SK-N-SH (cell line): Measurements from ENCODE around the gene PADI4. TPM values are rescaled to one million over a fixed set of nuclear protein-coding genes. Genes with fewer than 3 reads are reported as not detected.

Experiments used
- CTCF ChIA-PET: fragments of 300-600, 350-600 bp; formaldehyde crosslinking; extraction: SDS; loops from one replicate; lab custom pipeline; 2021; lab: Yijun Ruan, JAX
- POLR2A ChIA-PET: fragments of 350-600 bp; sonication (Branson Sonifier 250); formaldehyde crosslinking; extraction: SDS; loops from one replicate; lab custom pipeline; 2020; ENCODE audit warnings: antibody characterized with exemption, inconsistent platforms; lab: Yijun Ruan, JAX
- DNase-seq: peaks from one replicate; pipeline ENCODE4 v3.0.0; 2012
- H2AFZ ChIP-seq: fragments of 200-600 bp; sonication (generic); 2 replicates; pipeline ENCODE4 v1.8.1; 2016; ENCODE audit warnings: antibody characterized with exemption, mild to moderate bottlenecking, low read depth
- H3F3A ChIP-seq: fragments of 200-600 bp; sonication (generic); replicated peaks from 2 replicates; pipeline ENCODE3; 2016; ENCODE audit warnings: antibody characterized with exemption, mild to moderate bottlenecking; ENCODE audit not compliant: insufficient read depth
- H3K27ac ChIP-seq, 2 experiments: fragments of 200-500 bp in 1 of 2; fragments of 200-600 bp in 1 of 2; sonication (Bioruptor generic) in 1 of 2; sonication (generic), shearing (Covaris generic) in 1 of 2; 2 replicates each; pipeline versions ENCODE4 v1.5.1 to v1.6.1; 2014 to 2016; ENCODE audit warnings: low read depth in 2 of 2, inconsistent platforms in 1 of 2, low read length in 1 of 2, mild to moderate bottlenecking in 1 of 2, mixed read lengths in 1 of 2
- H3K27me3 ChIP-seq: fragments of 200-600 bp; sonication (generic), shearing (Covaris generic); 2 replicates; pipeline ENCODE4 v1.6.1; 2016; ENCODE audit warnings: mixed run types; ENCODE audit not compliant: insufficient read depth
- H3K36me3 ChIP-seq, 2 experiments: fragments of 200-500 bp in 1 of 2; fragments of 200-600 bp in 1 of 2; sonication (Bioruptor generic) in 1 of 2; sonication (generic) in 1 of 2; replicated peaks in 1 of 2; 2 replicates each; pipeline versions ENCODE3 to v1.5.1; 2014 to 2016; ENCODE audit warnings: low read length in 1 of 2, mild to moderate bottlenecking in 1 of 2; ENCODE audit not compliant: insufficient read depth in 2 of 2, control insufficient read depth in 1 of 2
- H3K4me1 ChIP-seq, 2 experiments: fragments of 200-500 bp in 1 of 2; fragments of 200-600 bp in 1 of 2; sonication (Bioruptor generic) in 1 of 2; sonication (generic), shearing (Covaris generic) in 1 of 2; 2 replicates each; pipeline versions ENCODE4 v1.5.1 to v1.6.1; 2014 to 2016; ENCODE audit warnings: low read depth in 1 of 2, low read length in 1 of 2, mixed run types in 1 of 2; ENCODE audit not compliant: insufficient read depth in 2 of 2, control insufficient read depth in 1 of 2
- H3K4me2 ChIP-seq: fragments of 200-600 bp; sonication (generic), shearing (Covaris generic); 2 replicates; pipeline ENCODE4 v1.6.1; 2017; ENCODE audit warnings: mixed run types
- H3K4me3 ChIP-seq, 2 experiments: fragments of 200-500 bp in 1 of 2; fragments of 200-600 bp in 1 of 2; sonication (Bioruptor generic) in 1 of 2; sonication (generic), shearing (Covaris generic) in 1 of 2; 2 replicates each; pipeline versions ENCODE4 v1.5.1 to v1.8.1; 2014 to 2016; ENCODE audit warnings: low read depth in 2 of 2, inconsistent platforms in 1 of 2, low read length in 1 of 2, mild to moderate bottlenecking in 1 of 2, mixed read lengths in 1 of 2, moderate library complexity in 1 of 2
- H3K79me2 ChIP-seq: fragments of 200-600 bp; sonication (generic); 2 replicates; pipeline ENCODE4 v1.8.1; 2017; ENCODE audit warnings: mild to moderate bottlenecking; ENCODE audit not compliant: insufficient read depth
- H3K9ac ChIP-seq: fragments of 200-600 bp; sonication (generic); 2 replicates; pipeline ENCODE4 v1.6.1; 2017; ENCODE audit warnings: mixed run types
- H3K9me2 ChIP-seq: fragments of 200-600 bp; sonication (generic); 2 replicates; pipeline ENCODE4 v1.6.1; 2017; ENCODE audit warnings: mixed run types
- H3K9me3 ChIP-seq: fragments of 200-600 bp; sonication (generic); 2 replicates; pipeline ENCODE4 v1.6.1; 2017; ENCODE audit warnings: mixed run types, mild to moderate bottlenecking, moderate library complexity
- H4K20me1 ChIP-seq: fragments of 200-600 bp; sonication (generic); 2 replicates; pipeline ENCODE4 v1.6.1; 2017; ENCODE audit warnings: mild to moderate bottlenecking, mixed run types; ENCODE audit not compliant: insufficient read depth
- CHD2 ChIP-seq: fragments of 150-350 bp; IDR thresholded peaks from 2 replicates; pipeline ENCODE4 v1.6.1; 2018; ENCODE audit warnings: low read length; ENCODE audit not compliant: partially characterized antibody
- ELF1 ChIP-seq: IDR thresholded peaks from 2 replicates; pipeline ENCODE4 v1.4.0; 2012
- EZH2phosphoT487 ChIP-seq: fragments of 200-600 bp; sonication (generic); IDR thresholded peaks from 2 replicates; pipeline ENCODE4 v1.6.1; 2017; ENCODE audit warnings: low read depth, mixed run types, mild to moderate bottlenecking, antibody characterized with exemption, moderate library complexity, borderline replicate concordance
- FOXM1 ChIP-seq: IDR thresholded peaks from 2 replicates; pipeline ENCODE4 v1.4.0; 2012; ENCODE audit warnings: low read depth, mild to moderate bottlenecking
- GABPA ChIP-seq: IDR thresholded peaks from 2 replicates; pipeline ENCODE4 v1.4.0; 2012; ENCODE audit warnings: low read depth, mild to moderate bottlenecking
- MAX ChIP-seq: IDR thresholded peaks from 2 replicates; pipeline ENCODE4 v1.4.0; 2012; ENCODE audit warnings: low read depth
- NFIC ChIP-seq: IDR thresholded peaks from 2 replicates; pipeline ENCODE4 v1.4.0; 2012; ENCODE audit warnings: borderline replicate concordance
- PBX3 ChIP-seq: IDR thresholded peaks from 2 replicates; pipeline ENCODE4; 2012
- RAD21 ChIP-seq: IDR thresholded peaks from 2 replicates; pipeline ENCODE4 v1.6.1; 2012; ENCODE audit warnings: mild to moderate bottlenecking, low read length
- RCOR1 ChIP-seq: fragments of 150-350 bp; IDR thresholded peaks from 2 replicates; pipeline ENCODE4 v1.6.1; 2017; ENCODE audit warnings: antibody characterized with exemption, low read length
- RFX5 ChIP-seq: IDR thresholded peaks from 2 replicates; pipeline ENCODE4 v1.6.1; 2012; ENCODE audit warnings: mild to moderate bottlenecking, improper control_type of control experiment, low read length
- RXRA ChIP-seq: IDR thresholded peaks from 2 replicates; pipeline ENCODE4 v1.4.0; 2012; ENCODE audit warnings: low read depth, mild to moderate bottlenecking, borderline replicate concordance
- SIN3A ChIP-seq: IDR thresholded peaks from 2 replicates; pipeline ENCODE4 v1.6.1; 2012; ENCODE audit warnings: low read depth, mild to moderate bottlenecking, low read length, moderate library complexity, borderline replicate concordance
- SMC3 ChIP-seq: IDR thresholded peaks from 2 replicates; pipeline ENCODE4 v1.6.1; 2012; ENCODE audit warnings: low read depth, low read length, improper control_type of control experiment
- TAF1 ChIP-seq: IDR thresholded peaks from 2 replicates; pipeline ENCODE4 v1.6.1; 2012; ENCODE audit warnings: low read depth, mild to moderate bottlenecking, low read length, moderate library complexity, borderline replicate concordance
- USF1 ChIP-seq: IDR thresholded peaks from 2 replicates; pipeline ENCODE4 v1.4.0; 2012; ENCODE audit warnings: low read depth, borderline replicate concordance
- USF2 ChIP-seq: fragments of 150-350 bp; IDR thresholded peaks from 2 replicates; pipeline ENCODE4 v1.6.1; 2017; ENCODE audit warnings: antibody characterized with exemption, low read length, low read depth, borderline replicate concordance
- WGBS: methylation state at CpG from one replicate; pipeline ENCODE4 v1.1.6; 2017; ENCODE audit warnings: low lambda C conversion rate; 5-methylcytosine and 5-hydroxymethylcytosine counted together
- polyA plus RNA-seq, 3 experiments: library from polyadenylated mRNA; depleted of rRNA; stranded (reverse); fragments of >200 nt; gene quantifications; 2 replicates each; pipeline ENCODE4 v1.2.3, GENCODE V29; 2012

Gene PADI4
- polyA plus RNA-seq, 1 of the 3 experiments (the other 2 are of a cell fraction), result not detected

- CTCF ChIA-PET, result interaction anchor here (1.2 to 2.2 kb wide), 3 partner anchors 41 to 171 kb away, joined by 3 to 6 read pairs (median 5); no protein-coding TSS in a partner anchor
- no peak overlapping the region for H2AFZ ChIP-seq
- no peaks in the 10 kb centered on the region for H4K20me1 ChIP-seq
- 49% methylated on average over 5 of the region's 5 CpGs for WGBS
- peaks cover 0 to 3% of the 10 kb centered on the region in 2 experiments; a peak in 1 of 4 replicates for H3K4me1 ChIP-seq
- POLR2A ChIA-PET, result no interaction called here
- H3K4me3 ChIP-seq, result no peak overlapping the region
- no peak overlapping the region for H3K9ac ChIP-seq
- H3F3A ChIP-seq, result no peaks in the 10 kb centered on the region
- DNase-seq, result no peak
- TF ChIP-seq SIN3A (no peak), RXRA (no peak), MAX (no peak), RFX5 (no peak), RCOR1 (no peak), PBX3 (no peak), ELF1 (no peak), GABPA (no peak), FOXM1 (no peak), CHD2 (no peak), TAF1 (no peak), USF1 (no peak)
- TF ChIP-seq, all 33 proteins: peak for 0
- Histone ChIP-seq H3K27me3 (no peaks in the 10 kb centered on the region; the same call in 1 of the 2 replicates), H3K9me3 (no peaks in the 10 kb centered on the region), H3K27ac (no peak overlapping the region), H3K4me2 (no peak overlapping the region), H3K9me2 (no peaks in the 10 kb centered on the region), H3K79me2 (no peaks in the 10 kb centered on the region), H3K36me3 (no peaks in the 10 kb centered on the region)
Observed at GRCh38 chr1:17296086-17296485, 11.9 kb upstream of the PADI4 start.

- Histone ChIP-seq H2AFZ (no peak overlapping the region), H3K27me3 (no peaks in the 10 kb centered on the region; the same call in 1 of the 2 replicates), H3K79me2 (no peaks in the 10 kb centered on the region), H3K9me3 (no peaks in the 10 kb centered on the region), H3K4me3 (no peak overlapping the region), H3F3A (no peaks in the 10 kb centered on the region), H3K27ac (no peak overlapping the region), H3K4me1 (peaks cover 0 to 3% of the 10 kb centered on the region in 2 experiments; a peak in 1 of 4 replicates), H3K4me2 (no peak overlapping the region), H3K9me2 (no peaks in the 10 kb centered on the region), H3K36me3 (no peaks in the 10 kb centered on the region), H3K9ac (no peak overlapping the region), H4K20me1 (no peaks in the 10 kb centered on the region)
- TF ChIP-seq RCOR1 (no peak), NFIC (no peak), SMC3 (no peak), USF2 (no peak), EZH2phosphoT487 (no peak), RAD21 (no peak), USF1 (no peak)
- no peak for DNase-seq
- ChIA-PET POLR2A (no interaction called here), CTCF (interaction anchor here (2.2 kb wide), 1 partner anchor 173 kb away, joined by 5 read pairs; no protein-coding TSS in a partner anchor)
- WGBS, result 59% methylated on average over 7 of the region's 7 CpGs
Observed at GRCh38 chr1:17297991-17298390, 10.0 kb upstream of the PADI4 start.
